Vagina (tissue), 2 donors: Measurements from ENCODE around the gene MGST3. TPM values are rescaled to one million over a fixed set of nuclear protein-coding genes. Genes with fewer than 3 reads are reported as not detected.

Experiments used
- DNase-seq, 2 donors: peaks; one replicate each; pipeline ENCODE4 v3.0.0-alpha.2; 2017; ENCODE audit errors: extremely low spot score in 2 of 2
- H3K27ac ChIP-seq: fragments of 200-600 bp; sonication (generic); one replicate; pipeline ENCODE4 v1.5.1; 2019
- H3K27me3 ChIP-seq: fragments of 200-600 bp; sonication (generic); one replicate; pipeline ENCODE4 v1.5.1; 2019
- H3K36me3 ChIP-seq, 2 donors: fragments of 200-600 bp; sonication (generic); one replicate each; pipeline ENCODE4 v1.5.1; 2017 to 2019
- H3K4me1 ChIP-seq: fragments of 200-600 bp; sonication (generic); one replicate; pipeline ENCODE4 v1.5.1; 2019
- H3K4me3 ChIP-seq, 2 donors: fragments of 200-600 bp; sonication (generic); 1 replicate in 1 of 2; 2 replicates in 1 of 2; pipeline ENCODE4 v1.5.1; 2016 to 2019
- H3K9me3 ChIP-seq: fragments of 200-600 bp; sonication (generic); one replicate; pipeline ENCODE4 v1.5.1; 2019
- POLR2A ChIP-seq, 2 donors: fragments of 450-650 bp; IDR thresholded peaks; one replicate each; pipeline ENCODE4 v1.6.1; 2017; ENCODE audit warnings: antibody characterized with exemption in 2 of 2, mild to moderate bottlenecking in 2 of 2, moderate library complexity in 2 of 2
- POLR2AphosphoS5 ChIP-seq, 2 donors: sonication (generic); formaldehyde crosslinking; IDR thresholded peaks; one replicate each; pipeline ENCODE4 v1.9.0; 2017; ENCODE audit warnings: antibody characterized with exemption in 2 of 2, mild to moderate bottlenecking in 2 of 2, low read depth in 1 of 2; ENCODE audit not compliant: insufficient read depth in 1 of 2
- intact Hi-C: fragments of 100-400 bp; cut with DNase I; formaldehyde crosslinking; loops from one replicate; pipeline ENCODE4 v1.15.1; 2023
- total RNA-seq: library from RNA; depleted of rRNA; stranded (reverse); fragments of >200 nt; gene quantifications from one replicate; pipeline ENCODE4 v1.2.3, GENCODE V29; 2016
- TF ChIP-seq, protein P1 (sequence below), 3 experiments: fragments of 450-650 bp in 2 of 3; fragments of 200-600 bp in 1 of 3; sonication (generic) in 1 of 3; IDR thresholded peaks; one replicate each; pipeline ENCODE4 v1.5.1; 2017 to 2019; ENCODE audit warnings: antibody characterized with exemption in 3 of 3, mild to moderate bottlenecking in 2 of 3, moderate library complexity in 2 of 3

MGST3 gene
- total RNA-seq, 1 donor from 2014 or later: 176 TPM

DNA sequence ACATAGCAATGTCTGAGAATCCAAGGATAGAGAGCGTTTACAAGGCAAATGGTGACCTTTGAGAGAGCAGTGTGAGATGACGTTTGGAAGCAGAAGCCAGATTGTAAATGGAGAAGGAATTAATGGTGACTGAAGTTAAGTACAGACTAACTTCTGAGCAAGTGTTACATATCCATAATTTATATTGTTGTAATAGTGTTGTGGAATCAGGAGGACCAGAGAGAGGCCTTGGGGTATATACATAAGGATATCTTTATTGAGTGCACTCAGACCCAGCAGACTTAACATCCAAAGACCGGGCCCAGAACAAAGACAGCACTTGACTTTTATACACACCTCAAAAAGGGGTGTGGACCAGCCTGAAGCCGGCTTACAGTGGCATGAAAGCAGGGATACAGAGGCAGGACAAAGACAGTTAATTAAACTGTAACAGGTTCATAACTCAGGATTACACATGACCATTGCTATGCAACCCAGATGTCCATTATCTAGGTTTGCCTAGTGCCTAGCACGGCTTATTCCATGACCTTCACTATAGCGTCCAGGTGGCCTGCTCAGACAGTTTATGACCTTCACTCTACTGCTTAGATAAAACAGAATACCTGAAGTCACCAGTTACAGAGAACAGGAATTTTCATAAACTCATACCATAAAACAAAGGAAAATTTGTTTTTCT lies 2.7 kb upstream of the MGST3 start:
- intact Hi-C loops: no loop called here
- no peak for TF ChIP-seq POLR2AphosphoS5 (IDR thresholded peaks at IDR 0.05; ENCODE audit: insufficient read depth in 1 of 2, low read depth in 1 of 2)
- no peak for TF ChIP-seq POLR2A (IDR thresholded peaks at IDR 0.05)
- TF ChIP-seq, protein P1, sequence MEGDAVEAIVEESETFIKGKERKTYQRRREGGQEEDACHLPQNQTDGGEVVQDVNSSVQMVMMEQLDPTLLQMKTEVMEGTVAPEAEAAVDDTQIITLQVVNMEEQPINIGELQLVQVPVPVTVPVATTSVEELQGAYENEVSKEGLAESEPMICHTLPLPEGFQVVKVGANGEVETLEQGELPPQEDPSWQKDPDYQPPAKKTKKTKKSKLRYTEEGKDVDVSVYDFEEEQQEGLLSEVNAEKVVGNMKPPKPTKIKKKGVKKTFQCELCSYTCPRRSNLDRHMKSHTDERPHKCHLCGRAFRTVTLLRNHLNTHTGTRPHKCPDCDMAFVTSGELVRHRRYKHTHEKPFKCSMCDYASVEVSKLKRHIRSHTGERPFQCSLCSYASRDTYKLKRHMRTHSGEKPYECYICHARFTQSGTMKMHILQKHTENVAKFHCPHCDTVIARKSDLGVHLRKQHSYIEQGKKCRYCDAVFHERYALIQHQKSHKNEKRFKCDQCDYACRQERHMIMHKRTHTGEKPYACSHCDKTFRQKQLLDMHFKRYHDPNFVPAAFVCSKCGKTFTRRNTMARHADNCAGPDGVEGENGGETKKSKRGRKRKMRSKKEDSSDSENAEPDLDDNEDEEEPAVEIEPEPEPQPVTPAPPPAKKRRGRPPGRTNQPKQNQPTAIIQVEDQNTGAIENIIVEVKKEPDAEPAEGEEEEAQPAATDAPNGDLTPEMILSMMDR (IDR thresholded peaks at IDR 0.05): no peak

DNA sequence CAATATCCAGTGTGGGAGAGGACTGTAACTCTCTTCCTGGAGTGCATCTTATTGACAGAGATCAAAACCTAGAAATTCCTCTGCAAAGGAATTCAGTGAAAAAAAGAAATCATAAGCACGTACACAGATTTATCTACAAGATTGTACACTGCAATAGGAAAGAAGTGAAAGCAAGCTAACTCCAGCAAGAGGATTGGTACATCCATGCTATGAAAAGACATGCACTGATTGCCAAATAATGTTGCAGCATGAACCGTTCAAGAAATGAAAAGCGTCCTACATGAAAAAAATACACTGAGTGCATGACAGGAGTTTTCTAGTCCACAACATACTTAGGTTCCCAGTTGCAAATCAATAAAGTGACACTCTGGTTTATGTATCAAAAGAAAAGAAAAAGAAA lies 1.9 kb upstream of the MGST3 start:
- intact Hi-C loops: no loop called here

More for the DNA sequence above, 2.7 kb upstream of the MGST3 start:
- Histone ChIP-seq H3K27ac (no peak overlapping the region), H3K27me3 (no peaks in the 10 kb centered on the region), H3K4me1 (peaks cover 13% of the 10 kb centered on the region), H3K4me3 (no peak overlapping the region), H3K9me3 (no peaks in the 10 kb centered on the region), H3K36me3 (no peaks in the 10 kb centered on the region)
- DNase-seq: no peak

DNA sequence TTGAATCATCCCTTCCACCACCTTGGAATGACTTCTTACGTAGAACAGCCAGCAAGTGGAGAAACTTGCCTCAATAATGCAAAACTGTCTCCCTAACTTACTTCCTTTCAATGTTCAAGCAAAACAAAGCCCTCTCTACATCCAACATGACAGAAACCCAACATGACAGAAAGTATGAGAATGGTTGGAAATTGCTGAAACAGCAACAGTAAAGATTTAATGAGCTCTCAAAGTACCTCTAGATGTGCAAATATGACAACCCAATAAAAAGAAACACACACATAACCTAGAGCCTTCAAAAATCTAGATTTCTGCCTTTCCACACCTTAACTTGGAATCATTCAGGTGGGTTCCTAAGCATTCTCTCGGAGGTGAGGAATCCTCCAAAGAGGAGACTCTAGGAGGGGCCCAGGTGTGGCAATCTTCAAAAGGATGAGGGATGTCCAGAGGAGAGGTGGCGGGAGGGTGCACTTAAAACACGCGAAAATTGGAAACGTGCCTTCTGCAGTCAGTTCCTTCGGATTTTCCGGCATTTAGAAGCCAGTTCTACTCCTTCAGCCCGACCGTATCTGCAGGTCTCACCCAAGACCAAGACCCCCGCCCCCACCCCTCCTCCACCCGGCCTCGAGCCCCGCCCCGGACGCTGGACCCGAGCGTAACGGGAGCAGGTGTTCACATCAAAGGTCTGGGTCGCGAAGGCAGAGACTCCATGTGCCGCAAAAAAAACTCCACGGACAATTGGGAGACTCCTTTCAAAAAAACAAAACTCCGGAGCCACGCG lies 996 bp upstream of the MGST3 start:
- H3K27ac ChIP-seq: peak overlapping the region; percentile 93
- no peaks in the 10 kb centered on the region for H3K9me3 ChIP-seq
- no peaks in the 10 kb centered on the region for H3K27me3 ChIP-seq
- peak overlapping the region; percentile 78 to 92 for H3K4me3 ChIP-seq
- no peaks in the 10 kb centered on the region for H3K36me3 ChIP-seq
- peaks cover 29% of the 10 kb centered on the region for H3K4me1 ChIP-seq
- intact Hi-C loops: no loop called here
- DNase-seq: peak in 1 of 2 donors; percentile 90
- no peak for TF ChIP-seq POLR2A (IDR thresholded peaks at IDR 0.05)
- TF ChIP-seq, protein P1 (IDR thresholded peaks at IDR 0.05): no peak
- no peak for TF ChIP-seq POLR2AphosphoS5 (IDR thresholded peaks at IDR 0.05; ENCODE audit: insufficient read depth in 1 of 2, low read depth in 1 of 2)

More for the DNA sequence above, 1.9 kb upstream of the MGST3 start:
- H3K27me3 ChIP-seq: no peaks in the 10 kb centered on the region
- no peaks in the 10 kb centered on the region for H3K36me3 ChIP-seq
- no peak overlapping the region for H3K27ac ChIP-seq
- DNase-seq: no peak
- no peaks in the 10 kb centered on the region for H3K9me3 ChIP-seq
- H3K4me3 ChIP-seq: no peak overlapping the region
- TF ChIP-seq, protein P1 (IDR thresholded peaks at IDR 0.05): no peak
- TF ChIP-seq POLR2A (IDR thresholded peaks at IDR 0.05) (no peak), POLR2AphosphoS5 (IDR thresholded peaks at IDR 0.05; ENCODE audit: insufficient read depth in 1 of 2, low read depth in 1 of 2) (no peak)
- H3K4me1 ChIP-seq: peaks cover 22% of the 10 kb centered on the region

DNA sequence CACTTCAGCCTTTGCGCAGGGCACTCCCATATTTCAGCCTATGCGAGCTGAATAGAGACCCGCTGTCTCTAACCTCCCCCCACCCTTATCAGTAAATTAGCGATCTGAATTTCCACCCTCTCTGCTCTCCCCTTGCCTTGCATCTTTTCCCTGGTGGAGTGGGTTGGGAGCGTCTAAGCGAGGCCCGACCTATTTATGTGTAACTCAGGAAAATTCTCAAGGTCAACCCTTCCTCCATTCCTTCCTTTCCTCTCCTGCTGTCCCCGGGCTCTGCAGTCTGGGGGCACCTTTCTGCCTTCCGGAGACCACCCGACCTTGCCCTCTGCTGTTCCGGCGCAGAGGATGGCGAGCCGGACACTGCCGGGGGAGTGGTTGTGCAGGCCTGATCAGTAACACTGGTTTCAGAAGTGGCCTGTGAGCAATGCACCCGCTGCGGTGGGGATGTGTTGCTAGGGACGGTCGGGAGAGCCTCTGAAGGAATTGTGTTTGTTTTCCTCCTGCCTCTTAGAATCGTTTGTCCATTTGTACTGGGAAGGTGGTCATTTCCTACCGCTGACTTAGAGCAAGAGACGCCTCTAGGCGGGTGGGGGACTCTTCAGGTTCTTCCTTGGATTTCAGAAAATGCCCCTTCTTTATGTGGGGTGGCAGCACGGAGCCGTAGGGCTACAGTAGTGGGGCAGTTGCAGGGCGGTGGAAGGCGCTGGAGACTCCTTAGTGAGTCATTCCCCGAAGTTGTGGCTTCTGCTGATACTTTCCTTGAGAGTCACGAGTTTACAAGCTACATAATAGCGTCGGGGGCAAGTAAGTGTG lies 513 bp downstream of the MGST3 start:
- Histone ChIP-seq H3K27me3 (no peaks in the 10 kb centered on the region), H3K9me3 (no peaks in the 10 kb centered on the region), H3K27ac (peak overlapping the region; percentile 93), H3K4me1 (peaks cover 44% of the 10 kb centered on the region), H3K36me3 (no peaks in the 10 kb centered on the region), H3K4me3 (peak overlapping the region; percentile 78 to 92)
- intact Hi-C loops: no loop called here
- DNase-seq: no peak
- TF ChIP-seq, protein P1 (IDR thresholded peaks at IDR 0.05): no peak
- peak in 1 of 2 donors; percentile 61 for TF ChIP-seq POLR2AphosphoS5 (IDR thresholded peaks at IDR 0.05; ENCODE audit: insufficient read depth in 1 of 2, low read depth in 1 of 2)
- TF ChIP-seq POLR2A (IDR thresholded peaks at IDR 0.05): no peak
